HG03108 (cell line): ENCODE data around the gene RRN3.
"Not testable (repeated sequence)": the region's sequence is repeated elsewhere in the genome, so short reads cannot be mapped to it uniquely, and the experiment has no call there.

ENCODE experiments used
- ATAC-seq: cut with Tn5 transposase; IDR thresholded peaks from one replicate; pipeline ENCODE4 v1.9.1; 2021; ENCODE audit warnings: moderate library complexity; ENCODE audit not compliant: unreplicated experiment

RRN3 gene

GRCh38 chr16:15052747-15053476 lies 41.2 kb downstream of the RRN3 start:
- ATAC-seq = no peak

- no peak for ATAC-seq
Measured at GRCh38 chr16:15051387-15051951, 42.6 kb downstream of the RRN3 start.

GRCh38 chr16:15050440-15050839 lies 43.6 kb downstream of the RRN3 start:
- not testable (repeated sequence) for ATAC-seq

GRCh38 chr16:15049581-15050180 lies 44.4 kb downstream of the RRN3 start:
- ATAC-seq = no peak

DNA sequence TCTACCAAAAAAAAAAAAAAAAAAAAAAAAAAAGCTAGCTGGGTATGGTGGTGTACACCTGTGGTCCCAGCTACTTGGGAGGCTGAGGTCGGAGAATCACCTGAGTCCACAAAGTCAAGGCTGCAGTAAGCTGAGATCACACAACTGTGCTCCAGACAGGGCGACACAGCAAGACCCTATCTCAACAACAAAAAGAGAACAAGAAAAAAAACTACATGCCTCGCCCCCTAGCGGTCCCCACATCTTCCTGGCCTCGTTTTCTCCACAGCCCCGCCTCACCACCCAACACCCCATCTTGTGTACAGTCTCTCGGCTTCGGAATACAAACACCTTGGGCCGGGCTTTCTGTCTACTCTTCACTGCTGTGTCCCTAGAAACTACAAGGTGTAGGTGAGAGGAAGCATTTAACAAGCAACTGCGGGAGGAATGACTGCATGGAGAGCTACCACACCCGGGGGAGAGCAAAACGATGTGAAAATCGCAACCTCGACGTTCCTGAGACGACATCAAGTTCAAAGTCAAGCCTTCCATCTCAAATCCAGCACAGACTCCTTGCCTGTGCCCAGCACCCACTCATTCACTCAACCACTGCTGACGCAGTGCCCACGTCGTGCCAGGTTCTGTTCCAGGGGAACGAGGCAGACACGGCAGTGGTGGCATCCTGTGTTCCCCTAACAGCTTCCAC lies 47.2 kb downstream of the RRN3 start:
- no peak for ATAC-seq

DNA sequence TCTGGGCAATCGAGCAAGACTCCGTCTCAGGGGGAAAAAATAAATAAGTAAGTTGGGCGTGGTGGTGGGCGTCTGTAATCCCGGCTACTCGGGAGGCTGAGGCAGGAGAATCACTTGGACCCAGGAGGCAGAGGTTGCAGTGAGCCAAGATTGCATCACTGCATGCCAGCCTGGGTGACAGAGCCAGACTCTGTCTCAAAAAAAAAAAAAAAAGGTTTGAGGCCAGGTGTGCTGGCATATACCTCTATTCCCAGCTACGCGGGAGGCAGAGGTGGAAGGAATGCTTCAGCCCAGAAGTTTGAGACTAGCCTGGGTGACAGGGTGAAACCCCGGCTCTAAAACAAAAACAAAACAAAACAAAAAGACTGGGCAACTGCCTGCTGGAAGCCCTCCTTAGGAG lies 48.8 kb downstream of the RRN3 start:
- not testable (repeated sequence) for ATAC-seq

DNA sequence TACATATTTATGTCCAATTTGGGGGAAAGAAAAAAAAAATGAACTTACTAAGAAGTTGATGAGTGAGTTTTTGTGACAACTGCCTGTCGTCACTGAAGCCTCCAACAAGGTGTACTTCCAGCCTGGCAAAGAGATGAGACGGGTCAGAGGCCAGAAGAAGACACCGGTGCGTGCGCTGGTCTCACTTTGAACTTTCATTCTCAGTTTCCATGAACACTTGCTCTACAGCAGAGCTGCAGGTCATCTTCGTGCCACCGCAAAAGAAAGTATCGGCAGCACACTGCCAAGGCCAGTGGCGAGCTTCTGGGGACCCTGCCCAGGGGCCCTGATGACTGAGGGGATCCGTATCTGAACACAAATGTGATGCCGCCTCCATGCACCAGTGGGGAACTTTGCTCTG lies 49.8 kb downstream of the RRN3 start:
- no peak for ATAC-seq

GRCh38 chr16:15043344-15043743 lies 50.7 kb downstream of the RRN3 start:
- ATAC-seq = no peak

GRCh38 chr16:15041271-15042004 lies 52.6 kb downstream of the RRN3 start:
- no peak for ATAC-seq

DNA sequence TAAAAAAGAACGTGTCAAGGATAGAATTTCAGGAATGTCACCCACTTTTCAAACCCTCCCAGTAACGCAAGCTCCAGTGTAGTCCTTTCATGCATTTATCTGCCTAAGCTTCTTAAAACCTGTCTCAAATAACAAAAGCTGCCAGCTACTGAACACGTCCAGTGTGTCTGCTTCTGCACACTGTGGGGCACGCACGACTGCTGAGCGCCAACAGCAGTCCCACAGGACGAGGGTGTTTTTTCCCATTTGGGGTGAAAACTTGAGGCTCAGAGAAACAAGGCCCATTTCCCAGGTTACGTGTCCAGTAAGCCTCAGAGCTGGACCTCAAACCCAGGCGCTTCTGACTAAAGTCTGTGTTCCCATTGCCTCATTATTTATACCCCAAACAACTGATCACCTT lies 55.4 kb downstream of the RRN3 start:
- no peak for ATAC-seq

DNA sequence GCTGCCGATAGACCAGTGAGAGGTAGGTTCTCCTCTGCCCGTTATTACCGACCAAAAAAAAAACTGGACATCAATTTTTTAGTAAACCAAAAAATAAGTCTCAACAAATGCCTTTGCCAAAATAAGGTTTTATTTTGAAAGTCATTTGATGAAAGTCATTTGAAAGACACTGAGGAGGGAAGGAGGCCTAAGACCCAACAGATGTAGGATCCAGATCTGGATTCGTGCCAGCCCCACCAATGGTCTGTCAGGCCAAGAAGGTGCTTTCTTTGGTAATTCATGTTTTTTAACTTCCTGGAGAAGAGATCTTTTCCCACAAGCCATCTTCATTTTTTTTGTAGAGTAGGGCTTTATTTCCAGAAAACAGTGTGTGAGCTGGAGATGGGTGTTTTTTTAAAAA lies 56.3 kb downstream of the RRN3 start:
- no peak for ATAC-seq

GRCh38 chr16:15037003-15037402 lies 57.1 kb downstream of the RRN3 start:
- no peak for ATAC-seq

DNA sequence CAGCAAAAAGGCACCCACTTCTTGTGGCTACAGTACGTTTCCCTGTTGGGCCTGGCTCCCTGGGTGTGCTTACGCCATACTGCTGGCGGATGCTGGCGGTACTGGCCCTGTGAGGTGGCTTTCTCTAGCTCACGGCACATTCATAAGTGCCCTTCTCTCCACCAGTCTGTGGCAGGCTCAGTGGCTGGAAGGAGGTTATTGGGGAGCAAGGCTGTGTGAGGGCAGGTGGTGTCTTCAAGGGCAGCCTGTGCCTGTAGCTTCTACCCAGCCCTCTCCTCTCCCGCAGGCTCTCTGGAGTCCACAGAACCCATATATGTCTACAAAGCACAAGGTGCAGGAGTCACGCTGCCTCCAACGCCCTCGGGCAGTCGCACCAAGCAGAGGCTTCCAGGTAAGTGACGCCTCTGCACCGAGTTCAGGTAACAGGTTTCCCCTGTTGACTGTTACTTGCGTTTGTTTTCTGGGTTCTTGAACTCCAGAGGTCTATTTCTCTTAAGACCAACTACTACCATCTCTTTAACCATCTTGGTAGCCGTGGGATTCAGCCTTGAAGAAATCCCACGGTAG lies 58.8 kb downstream of the RRN3 start:
- no peak for ATAC-seq

DNA sequence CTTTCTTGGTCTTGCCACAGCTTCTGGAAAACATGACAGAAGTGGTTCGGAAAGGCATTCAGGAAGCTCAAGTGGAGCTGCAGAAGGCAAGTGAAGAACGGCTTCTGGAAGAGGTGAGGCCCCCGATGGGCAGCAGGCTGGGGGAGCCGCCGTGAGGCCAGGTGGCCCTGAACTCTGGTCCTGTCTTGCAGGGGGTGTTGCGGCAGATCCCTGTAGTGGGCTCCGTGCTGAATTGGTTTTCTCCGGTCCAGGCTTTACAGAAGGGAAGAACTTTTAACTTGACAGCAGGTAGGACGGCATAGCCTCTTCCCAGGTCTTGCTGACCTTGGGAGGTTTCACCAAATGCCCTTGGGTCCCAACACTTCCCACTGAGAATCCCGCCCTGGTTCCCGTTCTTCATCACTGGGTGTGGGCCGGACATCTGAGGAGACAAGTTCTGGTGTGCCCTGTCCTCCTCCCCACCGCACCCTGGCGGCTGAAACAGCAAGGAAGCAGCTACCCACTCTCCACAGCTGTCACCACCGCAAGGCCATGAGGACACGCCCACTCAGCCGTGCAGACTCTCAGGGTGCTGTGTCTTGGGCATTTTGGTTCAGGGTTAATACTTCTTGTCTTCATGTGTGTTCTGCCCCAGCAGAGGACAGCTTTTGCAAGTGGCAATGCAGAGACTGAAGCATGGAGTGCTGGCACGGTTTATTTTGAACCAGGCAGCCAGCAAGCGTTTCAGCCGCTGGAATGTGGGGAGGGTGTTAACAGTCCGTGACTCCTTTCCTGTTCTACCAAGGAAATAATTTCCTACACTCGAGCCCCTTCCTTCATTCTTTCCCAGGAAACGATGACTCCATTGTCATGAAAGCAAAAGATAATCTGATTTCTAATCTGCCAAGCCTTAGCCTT lies 59.6 kb downstream of the RRN3 start:
- no peak for ATAC-seq

DNA sequence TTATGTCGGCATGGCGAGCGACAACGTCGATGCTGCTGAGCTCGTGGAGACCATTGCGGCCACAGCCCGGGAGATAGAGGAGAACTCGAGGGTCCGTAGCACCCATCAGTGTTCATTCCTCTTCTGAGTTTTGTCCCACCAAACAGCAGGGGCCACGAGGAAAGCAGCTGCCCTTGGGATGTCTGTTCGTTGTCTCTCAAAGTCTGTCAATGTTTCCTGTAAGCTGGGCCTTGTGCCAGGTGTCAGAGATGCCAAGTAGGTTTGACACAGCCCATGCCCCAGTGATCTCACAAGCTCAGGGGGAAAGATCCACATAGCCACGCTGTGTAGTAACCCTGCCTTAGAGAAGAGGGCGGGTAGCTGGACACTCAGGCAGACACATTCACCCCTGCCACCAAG lies 60.8 kb downstream of the RRN3 start:
- no peak for ATAC-seq

DNA sequence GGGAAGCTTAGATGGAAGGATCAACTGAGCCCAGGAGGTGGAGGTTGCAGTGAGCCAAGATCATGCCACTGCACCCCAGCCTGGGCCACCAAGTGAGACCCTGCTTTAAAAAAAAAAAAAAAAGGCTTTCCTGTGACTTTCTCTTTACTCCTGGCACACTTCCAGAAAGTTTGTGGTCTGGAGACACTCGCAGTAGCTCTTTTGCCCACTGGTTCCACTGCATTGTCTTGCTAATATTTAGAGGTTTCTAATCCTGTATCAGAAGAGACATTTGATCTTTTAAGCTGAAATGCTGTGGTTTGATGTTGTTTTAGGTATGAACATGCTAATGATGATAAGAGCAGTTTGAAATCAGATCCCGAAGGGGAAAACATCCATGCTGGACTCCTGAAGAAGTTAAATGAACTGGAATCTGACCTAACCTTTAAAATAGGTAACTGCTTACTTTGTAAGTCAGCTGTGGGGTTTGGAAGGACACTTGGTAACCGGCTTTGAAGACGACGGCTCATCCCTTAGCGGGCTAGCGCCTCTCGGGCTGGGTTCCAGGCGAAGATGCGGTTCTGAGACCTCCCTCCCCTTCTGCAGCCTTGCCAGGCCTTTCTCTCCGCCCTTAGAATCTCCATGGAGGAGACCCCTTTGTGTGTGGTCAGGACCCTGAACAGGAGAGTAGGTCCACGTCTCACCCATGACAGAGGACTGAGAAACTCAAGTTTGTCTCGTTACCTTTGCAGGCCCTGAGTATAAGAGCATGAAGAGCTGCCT lies 61.3 kb downstream of the RRN3 start:
- no peak for ATAC-seq

- no peak for ATAC-seq
Measured at GRCh38 chr16:15031586-15031985, 62.5 kb downstream of the RRN3 start.

- no peak for ATAC-seq
Measured at GRCh38 chr16:15031179-15031578, 62.9 kb downstream of the RRN3 start.

GRCh38 chr16:15029749-15030148 lies 64.3 kb downstream of the RRN3 start:
- not testable (repeated sequence) for ATAC-seq
